ENCODE results near the gene PGD.
A peak's percentile ranks its signal among the peaks of the same experiment; 100 is the strongest.

Gene PGD

DNA sequence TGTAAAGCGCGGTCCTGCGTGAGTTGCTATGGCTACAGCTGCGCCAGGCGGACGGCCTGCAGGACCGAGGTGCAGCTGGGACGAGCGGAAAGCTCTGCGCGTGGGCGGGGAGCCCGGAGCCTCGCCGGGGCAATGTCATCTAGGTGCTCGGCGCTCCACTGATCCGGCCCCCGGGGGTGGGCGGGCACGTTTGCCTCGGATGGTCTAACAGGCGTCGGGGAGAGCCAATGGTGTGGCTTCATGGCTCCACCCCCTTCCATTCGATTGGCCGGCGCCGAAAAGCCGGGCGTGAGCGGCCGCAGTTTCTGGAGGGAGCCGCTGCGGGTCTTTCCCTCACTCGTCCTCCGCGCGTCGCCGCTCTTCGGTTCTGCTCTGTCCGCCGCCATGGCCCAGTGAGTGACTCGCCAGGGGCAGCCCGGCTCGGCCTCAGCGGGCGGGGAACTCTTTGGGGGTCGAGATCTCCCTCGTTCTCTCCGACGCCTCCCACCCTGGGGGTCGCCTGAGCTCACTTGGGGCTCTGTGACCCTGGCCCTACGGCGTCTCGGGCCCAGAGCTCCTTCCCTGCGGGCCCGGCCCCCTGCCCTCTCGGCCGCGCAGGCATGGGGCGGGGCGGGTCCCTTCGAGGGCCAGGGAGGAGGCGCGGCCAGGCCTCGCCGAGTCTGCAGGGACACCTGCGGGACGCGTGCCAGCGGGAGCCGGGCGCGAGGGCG is at the start of gene PGD:
TSS of gene PGD (plus strand) at position 331 of the 710 bp plus-strand sequence. CDS start at position 385, 54 bp downstream.
- DNase-seq (ENCODE audit: low spot score) (peak; percentile 94), FAIRE-seq (peak; percentile 66)

DNA sequence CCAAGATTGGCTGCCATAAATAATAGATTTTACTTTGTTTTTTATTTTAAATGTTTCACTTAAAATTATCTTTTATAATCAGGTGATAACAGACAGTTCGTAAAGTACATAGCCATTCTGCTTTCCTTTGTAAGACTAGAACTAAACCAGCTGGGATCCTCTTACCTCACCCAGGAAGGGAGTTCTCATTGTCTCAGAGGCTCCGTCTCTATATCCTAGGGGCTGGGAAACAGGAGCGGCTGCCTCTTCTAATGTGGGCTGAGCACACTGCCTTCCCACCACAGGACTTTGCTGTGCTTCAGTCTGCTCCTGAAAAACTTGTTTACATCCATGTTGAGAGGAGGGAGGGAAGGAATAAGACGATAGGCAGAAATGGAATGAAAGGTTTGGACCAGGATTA is 45.6 kb upstream of the PGD start:
- DNase-seq (ENCODE audit: low spot score) = no peak
- FAIRE-seq = no peak

GRCh38 chr1:10353693-10354092 is 45.2 kb upstream of the PGD start:
- no peak for DNase-seq (ENCODE audit: low spot score)
- FAIRE-seq = no peak

GRCh38 chr1:10360045-10360444 is 38.8 kb upstream of the PGD start:
- FAIRE-seq (no peak), DNase-seq (ENCODE audit: low spot score) (no peak)

GRCh38 chr1:10361515-10361914 is 37.3 kb upstream of the PGD start:
- DNase-seq (ENCODE audit: low spot score) (no peak), FAIRE-seq (no peak)

- DNase-seq (ENCODE audit: low spot score) (no peak), FAIRE-seq (no peak)
Observed at GRCh38 chr1:10368194-10368593, 30.7 kb upstream of the PGD start.

DNA sequence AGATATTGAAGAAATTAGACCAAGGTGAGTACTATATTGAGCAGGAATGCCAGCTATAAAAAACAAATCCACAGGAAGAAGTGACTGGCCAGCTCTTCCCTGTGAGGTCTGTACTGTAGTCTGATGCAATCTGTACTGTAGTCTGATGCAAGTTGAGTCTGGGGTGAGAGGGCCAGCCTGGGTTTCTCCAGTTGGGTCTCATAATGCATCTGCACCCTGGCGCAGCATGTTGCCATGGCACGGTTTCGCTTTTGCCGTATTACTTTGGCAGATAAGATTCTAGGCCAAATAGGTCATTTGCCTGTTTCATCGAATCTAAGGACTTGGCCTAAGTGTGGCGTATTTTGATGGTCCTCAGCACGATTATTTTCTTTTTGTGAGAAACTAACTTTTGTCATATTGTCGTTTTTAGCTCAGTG is 24.4 kb upstream of the PGD start:
- no peak for DNase-seq (ENCODE audit: low spot score)
- no peak for FAIRE-seq

- FAIRE-seq = peak; percentile 26
- DNase-seq (ENCODE audit: low spot score) = peak; percentile 59
Observed at GRCh38 chr1:10377365-10378029, 21.4 kb upstream of the PGD start.

DNA sequence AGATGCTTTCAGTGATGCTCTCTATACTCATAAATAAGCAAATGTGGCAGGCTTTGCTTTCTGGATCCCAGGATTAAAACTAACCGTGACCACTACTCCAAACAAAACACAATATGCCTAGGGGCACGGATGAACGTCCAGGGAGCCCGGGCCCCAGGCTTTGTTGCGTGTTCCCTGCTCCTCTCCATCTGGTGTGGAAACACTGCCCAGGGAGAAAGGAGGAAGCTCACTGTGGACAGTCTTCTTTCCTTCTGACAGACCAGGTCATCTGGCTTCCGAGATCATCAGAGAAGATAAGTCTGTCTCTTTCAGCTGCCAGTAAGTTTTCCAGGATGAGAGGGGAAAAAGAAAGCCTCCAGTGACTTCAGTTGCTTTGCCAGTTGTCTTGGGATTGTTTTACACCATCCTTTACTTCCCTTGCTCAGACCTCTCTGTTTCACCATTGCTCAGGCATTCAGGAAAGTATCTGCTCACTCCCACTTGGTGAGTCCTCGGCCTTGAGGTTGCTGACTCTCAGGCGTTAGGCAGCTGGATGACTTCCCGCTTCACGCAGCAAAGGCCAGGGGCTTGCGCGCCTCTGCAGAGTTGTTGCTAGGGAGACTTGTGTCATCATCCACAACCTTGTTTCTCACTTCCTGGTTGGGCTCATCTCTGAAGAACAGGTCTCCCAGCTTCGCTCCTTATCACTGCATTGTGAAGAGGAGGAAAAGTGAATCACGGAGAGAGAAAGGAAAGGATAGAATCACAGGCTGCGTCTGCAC is 20.6 kb upstream of the PGD start:
- no peak for DNase-seq (ENCODE audit: low spot score)
- FAIRE-seq = no peak

GRCh38 chr1:10379101-10379620 is 19.7 kb upstream of the PGD start:
- DNase-seq (ENCODE audit: low spot score) (no peak), FAIRE-seq (no peak)

GRCh38 chr1:10379676-10380075 is 19.2 kb upstream of the PGD start:
- DNase-seq (ENCODE audit: low spot score) (no peak), FAIRE-seq (no peak)

DNA sequence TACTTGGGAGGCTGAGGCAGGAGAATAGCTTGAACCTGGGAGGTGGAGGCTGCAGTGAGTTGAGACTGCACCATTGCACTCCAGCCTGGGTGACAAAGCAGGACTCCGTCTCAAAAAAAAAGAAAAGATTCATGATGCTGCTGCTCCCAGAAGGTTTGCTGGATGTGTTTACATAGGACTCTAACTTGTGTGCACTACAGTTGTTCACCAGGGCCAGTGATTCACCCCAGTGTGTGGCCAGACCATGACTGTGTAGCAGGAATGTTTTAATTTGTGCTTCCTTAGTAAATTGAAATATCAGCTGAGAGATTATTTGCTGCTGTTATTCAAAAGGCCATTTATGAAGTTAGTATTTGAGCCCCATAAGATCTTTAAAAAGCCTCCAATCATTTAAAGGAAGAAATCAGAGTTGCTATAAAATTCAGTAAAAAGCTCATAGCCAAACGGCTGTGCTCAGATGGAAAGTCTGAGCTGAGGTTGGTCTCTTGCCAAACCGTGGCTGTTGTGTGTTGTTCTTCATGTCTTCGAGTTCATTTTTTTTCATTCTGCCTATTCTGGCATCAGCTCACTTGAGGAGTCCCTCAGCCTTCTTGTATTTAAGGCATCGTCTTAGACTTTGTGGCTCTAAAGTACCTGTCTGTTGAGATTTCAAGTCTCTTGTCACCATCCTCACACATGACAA is 18.1 kb upstream of the PGD start:
- FAIRE-seq = peak; percentile 20
- peak; percentile 61 for DNase-seq (ENCODE audit: low spot score)

DNA sequence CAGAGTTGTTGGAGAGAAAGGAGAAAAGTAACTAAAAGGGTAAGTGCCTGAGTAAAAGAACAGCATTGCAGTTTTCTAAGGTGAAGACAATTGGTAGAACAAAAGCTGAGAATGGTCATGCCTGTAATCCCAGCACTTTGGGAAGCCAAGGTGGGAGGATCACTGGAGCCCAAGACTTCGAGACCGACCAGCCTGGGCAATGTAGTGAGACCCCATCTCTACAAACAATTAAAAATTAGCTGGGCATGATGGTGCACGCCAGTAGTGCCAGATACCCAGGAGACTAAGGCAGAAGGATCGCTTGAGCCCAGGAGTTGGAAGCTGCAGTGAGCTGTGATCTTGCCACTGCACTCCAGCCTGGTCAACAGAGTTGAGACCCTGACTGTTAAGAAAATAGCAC is 15.2 kb upstream of the PGD start:
- DNase-seq (ENCODE audit: low spot score) (no peak), FAIRE-seq (no peak)

DNA sequence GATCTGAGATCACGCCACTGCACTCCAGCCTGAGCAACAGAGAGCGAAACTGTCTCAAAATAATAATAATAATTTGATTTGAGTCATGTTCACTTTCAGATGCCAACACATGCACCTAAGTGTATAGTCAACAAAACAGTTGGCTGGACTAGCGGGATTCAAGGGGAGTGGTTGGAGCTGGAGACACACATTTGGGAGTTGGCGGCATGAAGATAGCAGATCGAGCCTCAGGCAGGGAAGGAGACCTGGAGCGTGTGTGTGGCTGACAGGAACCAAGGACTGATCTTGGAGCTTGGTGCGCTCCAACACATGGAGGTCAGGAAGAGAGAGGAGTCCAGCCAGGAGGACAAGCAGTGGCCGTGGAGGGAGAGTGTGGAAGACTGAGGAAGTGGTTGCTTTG is 14.6 kb upstream of the PGD start:
- DNase-seq (ENCODE audit: low spot score) (no peak), FAIRE-seq (no peak)

- FAIRE-seq (no peak), DNase-seq (ENCODE audit: low spot score) (no peak)
Observed at GRCh38 chr1:10386761-10387676, 11.8 kb upstream of the PGD start.

GRCh38 chr1:10387677-10388386 is 11.0 kb upstream of the PGD start:
- peak; percentile 16 for FAIRE-seq

GRCh38 chr1:10388387-10388715 is 10.5 kb upstream of the PGD start:
- no peak for FAIRE-seq
- DNase-seq (ENCODE audit: low spot score) = no peak

More at GRCh38 chr1:10387677-10388386, 11.0 kb upstream of the PGD start:
- DNase-seq (ENCODE audit: low spot score) = peak; percentile 47

- DNase-seq (ENCODE audit: low spot score) = no peak
- no peak for FAIRE-seq
Observed at GRCh38 chr1:10389271-10389973, 9.4 kb upstream of the PGD start.

DNA sequence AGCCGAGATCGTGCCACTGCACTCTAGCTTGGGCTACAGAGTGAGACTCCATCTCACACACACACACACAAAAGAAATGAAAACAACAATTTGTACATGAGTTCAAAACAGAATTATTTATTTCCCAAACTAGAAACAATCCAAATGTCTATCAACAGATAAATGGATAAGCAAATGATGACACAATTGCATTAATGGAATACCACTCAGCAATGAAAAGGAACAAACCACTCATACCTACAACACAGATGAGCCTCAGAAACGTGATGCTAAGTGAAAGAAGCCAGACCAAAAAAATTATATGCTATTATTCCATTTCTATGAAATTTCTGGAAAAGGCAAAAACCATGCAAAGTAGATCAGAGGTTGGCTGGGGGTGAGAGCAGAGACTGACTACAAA is 2.0 kb upstream of the PGD start:
- DNase-seq (ENCODE audit: low spot score) (no peak), FAIRE-seq (no peak)

Measured in RCC 7860 (cell line).